Ramos (cell line): Measurements from ENCODE around the gene DPYSL5.
"Not testable (repeated sequence)": the region's sequence is repeated elsewhere in the genome, so short reads cannot be mapped to it uniquely, and the experiment has no call there.

ENCODE experiments used
- in situ Hi-C: fragments of 300-500 bp; cut with MboI; formaldehyde crosslinking; loops from one replicate; pipeline ENCODE4 v1.14.3; 2022; ENCODE audit warnings: low sequenced_read_pairs; ENCODE audit not compliant: unreplicated experiment

Gene DPYSL5

GRCh38 chr2:26847655-26848335 lies at the start of gene DPYSL5:
Gene DPYSL5 (plus strand): TSS chr2:26848132. CDS start chr2:26898500, 50,368 bp downstream.
- in situ Hi-C loops = loop anchor here (10.0 kb wide), 1 partner anchor 97 kb away; no protein-coding TSS in a partner anchor

- in situ Hi-C loops = no loop called here
Measured at GRCh38 chr2:26801328-26801727, 46.6 kb upstream of the DPYSL5 start.

GRCh38 chr2:26801796-26802195 lies 46.1 kb upstream of the DPYSL5 start:
- in situ Hi-C loops = no loop called here

DNA sequence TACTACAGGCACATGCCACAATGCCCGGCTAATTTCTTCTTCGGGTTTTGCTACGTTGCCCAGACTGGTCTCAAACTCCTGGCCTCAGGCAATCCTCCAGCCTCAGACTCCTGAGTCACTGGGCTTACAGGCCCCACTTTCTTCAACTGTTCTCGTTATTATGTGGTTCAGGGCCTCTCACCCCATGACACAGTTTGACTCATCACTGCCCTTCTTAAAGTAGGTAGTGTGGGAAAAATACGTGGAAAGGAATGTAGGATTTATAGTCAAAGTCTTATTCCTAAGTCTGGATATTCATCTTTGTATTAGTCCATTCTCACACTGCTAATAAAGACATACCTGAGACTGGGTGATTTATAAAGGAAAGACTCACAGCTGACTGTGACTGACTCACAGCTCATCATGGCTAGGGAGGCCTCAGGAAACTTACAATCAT lies 42.7 kb upstream of the DPYSL5 start:
- in situ Hi-C loops = no loop called here

DNA sequence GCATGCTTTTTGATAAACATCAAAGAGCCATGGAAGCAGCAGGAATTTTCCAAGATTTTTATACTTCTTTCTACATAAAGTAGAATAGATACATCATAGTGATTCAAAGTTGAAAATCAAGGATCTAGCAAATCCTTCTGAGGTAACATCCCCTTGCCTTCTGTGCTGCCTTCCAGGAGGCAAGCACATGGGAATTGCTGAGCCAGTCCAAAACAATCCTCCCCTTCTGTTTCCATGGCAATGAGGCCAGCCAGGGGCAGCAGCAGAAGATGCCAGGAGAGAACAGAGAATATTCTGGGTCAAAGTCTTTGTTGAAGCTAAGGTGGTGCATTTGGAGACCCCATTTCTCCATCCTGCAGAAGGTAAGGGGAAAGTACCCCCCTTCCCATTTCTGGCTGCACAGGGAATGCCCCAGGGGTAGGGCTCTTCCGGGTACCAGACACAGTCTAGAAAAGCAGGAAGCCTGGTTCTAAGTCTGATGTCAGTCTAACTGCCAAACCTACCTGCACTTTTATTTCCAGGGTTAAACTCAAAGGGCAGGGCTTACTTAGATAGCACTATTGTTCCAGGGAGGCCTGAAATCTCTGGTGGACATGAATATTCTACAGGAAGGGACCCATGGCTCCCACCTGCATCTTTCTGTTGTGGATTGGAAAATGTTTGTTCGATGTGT lies 40.0 kb upstream of the DPYSL5 start:
- in situ Hi-C loops = no loop called here

DNA sequence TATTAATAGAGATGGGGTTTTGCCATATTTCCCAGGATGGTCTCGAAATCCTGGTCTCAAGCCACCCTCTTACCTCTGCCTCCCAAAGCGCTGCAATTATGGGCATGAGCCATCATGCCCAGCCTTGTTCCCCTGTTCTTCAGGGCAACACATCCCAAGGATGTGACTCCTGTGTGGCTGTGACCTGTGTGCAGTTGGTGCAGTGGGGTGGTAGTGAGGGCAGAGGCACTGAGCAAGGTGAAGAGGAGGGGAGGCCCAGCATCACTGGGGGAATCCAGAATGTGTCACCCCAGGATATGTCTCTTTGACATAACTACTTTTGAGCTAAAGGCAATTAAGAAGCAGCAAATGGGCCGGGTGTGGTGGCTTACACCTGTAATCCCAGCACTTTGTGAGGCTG lies 38.7 kb upstream of the DPYSL5 start:
- in situ Hi-C loops = no loop called here

- in situ Hi-C loops = no loop called here
Measured at GRCh38 chr2:26809876-26810577, 37.9 kb upstream of the DPYSL5 start.

DNA sequence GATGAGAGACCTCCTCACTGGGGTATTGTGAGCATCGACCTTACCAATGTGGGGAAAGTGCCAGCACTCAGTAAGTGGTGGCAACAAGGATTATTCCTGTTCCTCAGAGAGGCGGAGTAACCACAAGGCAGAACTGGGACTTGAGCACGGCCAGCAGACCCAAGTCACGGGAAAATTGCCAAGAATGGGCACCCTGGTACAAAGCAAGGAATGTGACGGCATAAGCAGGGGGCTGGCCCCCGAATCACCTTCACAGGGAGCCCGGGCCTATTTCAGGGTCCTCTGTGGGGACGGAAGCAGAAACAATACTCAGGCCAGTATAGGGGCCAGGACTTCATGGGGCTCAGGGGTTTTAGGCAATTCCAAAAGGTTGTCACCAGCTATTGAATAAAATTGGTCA lies 36.7 kb upstream of the DPYSL5 start:
- in situ Hi-C loops = no loop called here

- in situ Hi-C loops = no loop called here
Measured at GRCh38 chr2:26811791-26812694, 35.9 kb upstream of the DPYSL5 start.

GRCh38 chr2:26812731-26813130 lies 35.2 kb upstream of the DPYSL5 start:
- in situ Hi-C loops = no loop called here

DNA sequence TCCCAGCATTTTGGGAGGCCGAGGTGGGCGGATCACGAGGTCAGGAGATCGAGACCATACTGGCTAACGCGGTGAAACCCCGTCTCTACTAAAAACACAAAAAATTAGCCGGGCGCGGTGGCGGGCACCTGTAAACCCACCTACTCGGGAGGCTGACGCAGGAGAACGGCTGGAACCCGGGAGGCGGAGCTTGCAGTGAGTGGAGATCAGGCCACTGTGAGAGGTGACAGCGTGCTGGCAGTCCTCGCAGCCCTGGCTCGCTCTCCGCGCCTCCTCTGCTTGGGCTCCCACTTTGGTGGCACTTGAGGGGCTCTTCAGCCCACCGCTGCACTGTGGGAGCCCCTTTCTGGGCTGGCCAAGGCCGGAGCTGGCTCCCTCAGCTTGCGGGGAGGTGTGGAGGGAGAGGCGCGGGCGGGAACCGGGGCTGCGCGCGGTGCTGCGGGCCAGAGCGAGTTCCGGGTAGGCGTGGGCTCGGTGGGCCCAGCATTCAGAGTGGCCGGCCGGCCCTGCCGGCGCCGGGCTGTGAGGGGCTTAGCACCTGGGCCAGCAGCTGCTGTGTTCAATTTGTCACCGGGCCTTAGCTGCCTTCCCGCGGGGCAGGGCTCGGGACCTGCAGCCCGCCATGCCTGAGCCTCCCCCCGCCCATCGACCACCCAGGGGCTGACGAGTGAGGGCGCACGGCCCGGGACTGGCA lies 33.7 kb upstream of the DPYSL5 start:
- in situ Hi-C loops = not testable (repeated sequence)

DNA sequence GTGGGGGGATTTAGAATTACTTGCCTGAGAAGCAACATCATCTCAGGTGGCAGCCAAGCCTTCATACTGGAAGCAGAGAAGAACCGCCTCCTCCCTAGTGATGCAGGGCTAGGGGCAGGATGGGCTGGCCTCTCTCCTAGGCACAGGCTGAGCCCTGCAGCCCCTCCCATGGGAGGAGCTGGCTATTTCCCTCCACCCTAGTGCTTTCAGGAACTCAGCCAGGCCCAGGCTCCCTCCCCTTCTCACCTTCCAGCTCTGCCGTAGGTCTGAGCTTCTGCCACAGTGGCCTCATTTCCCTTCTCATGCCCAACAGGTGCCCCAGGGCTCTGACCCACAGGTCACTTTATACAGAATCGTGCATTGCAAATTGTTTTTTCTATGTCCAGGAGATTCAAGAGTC lies 31.0 kb upstream of the DPYSL5 start:
- in situ Hi-C loops = no loop called here

DNA sequence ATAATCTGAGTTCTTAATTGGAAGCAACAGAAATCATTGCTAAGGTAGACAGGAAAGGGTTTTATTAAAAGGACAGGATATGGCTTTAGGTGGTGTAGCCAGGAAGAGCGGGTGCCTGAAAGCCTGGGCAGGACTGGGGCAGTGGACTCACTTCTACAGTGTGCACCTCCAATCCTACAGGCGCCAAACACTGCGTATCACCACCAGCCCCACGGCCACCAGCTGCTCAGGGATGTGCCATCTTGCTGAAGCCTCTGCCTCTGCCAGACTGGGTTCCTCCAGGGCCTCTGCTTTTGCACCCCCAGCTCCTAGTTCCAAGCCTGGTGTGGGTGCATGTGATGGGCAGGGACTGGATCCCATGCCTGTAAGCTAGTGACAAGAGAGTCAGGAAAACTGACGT lies 29.7 kb upstream of the DPYSL5 start:
- in situ Hi-C loops = no loop called here

DNA sequence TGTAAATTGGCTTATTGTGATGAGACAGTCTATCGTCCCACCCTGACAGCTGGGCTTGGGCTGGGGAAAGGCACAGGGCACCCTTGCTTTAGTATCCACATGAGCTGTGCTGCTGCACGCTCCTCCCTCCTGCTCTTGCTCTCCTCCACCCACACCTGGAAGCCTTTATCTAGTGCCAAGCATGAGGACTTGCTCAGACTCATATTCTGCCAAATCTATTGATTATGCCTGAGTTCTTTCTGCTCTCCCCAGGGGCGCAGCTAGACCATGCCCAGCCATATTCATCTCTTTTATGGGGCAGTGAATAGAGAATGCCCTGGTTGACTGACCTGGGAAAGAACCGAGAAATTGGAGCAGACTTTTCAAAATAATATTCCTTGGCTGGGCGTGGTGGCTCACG lies 29.0 kb upstream of the DPYSL5 start:
- in situ Hi-C loops = no loop called here

DNA sequence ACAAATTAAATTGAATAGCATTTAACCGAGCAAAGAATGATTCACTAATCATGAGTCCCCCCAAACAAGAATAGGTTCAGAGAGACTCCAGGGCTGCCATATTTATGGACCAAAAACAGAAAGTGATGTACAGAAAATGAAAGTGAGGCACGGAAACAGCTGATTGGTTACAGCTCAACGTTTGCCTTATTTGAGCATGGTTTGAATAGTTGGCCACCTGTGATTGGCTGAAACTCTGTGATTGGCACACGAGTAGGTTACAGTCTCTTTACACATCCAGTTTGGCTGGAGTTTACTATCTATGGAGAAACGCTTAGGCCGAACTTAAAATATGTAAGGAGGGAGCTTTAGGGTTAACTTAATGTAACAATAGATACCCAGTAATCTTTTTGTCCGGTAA lies 27.0 kb upstream of the DPYSL5 start:
- in situ Hi-C loops = no loop called here

DNA sequence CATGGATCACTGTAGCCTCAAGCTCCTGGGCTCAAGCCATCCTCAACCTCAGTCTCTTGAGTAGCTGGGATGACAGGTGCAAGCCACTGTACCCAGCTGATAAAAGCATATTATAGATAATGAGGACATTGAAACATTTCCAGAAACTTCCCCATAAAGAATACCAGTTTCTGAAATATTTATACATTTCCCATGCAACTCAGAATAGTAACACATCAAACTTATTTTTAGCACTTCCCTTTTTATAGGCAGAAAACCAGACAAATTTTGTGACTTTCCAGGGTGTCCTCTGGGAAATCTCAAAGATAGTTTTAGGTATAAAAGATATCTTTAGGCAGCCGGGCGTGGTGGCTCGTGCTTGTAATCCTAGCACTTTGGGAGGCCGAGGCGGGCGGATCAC lies 25.1 kb upstream of the DPYSL5 start:
- in situ Hi-C loops = no loop called here

DNA sequence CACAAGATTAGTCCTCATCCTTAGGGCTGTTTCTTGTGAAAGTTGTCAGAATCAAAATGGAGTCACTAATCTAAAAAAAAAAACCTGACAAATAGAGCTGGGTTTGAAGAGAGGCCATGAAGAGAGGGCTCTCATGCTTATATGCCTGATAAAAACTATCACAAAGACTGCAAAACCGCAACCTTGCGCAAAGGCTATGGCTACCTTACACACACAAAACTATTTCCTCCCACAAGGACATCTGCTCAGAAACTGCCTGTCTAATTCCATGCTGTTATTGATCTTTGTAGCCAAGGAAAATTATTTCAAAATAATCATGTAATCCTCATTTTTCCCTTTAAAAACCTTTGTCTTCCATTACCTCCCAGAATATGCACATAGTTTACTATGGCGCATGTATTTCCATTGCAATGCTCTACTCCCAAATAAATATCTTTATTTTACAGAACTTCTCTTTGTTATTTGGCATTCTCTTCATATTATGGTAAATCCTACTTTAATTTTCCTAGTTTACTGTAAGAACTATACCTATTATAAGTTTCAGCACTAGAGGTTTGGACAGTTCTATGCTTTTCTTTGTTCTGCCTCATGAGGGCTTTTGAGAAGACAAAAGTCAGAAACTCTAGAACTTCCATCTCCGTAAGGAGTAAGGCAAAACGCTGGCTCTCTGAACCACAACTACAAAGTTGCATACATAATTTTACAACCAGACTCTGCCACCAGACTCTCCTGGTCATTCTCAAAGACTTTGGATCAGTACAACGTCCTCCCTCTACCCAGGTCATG lies 9.6 kb upstream of the DPYSL5 start:
- in situ Hi-C loops = no loop called here

- in situ Hi-C loops = loop anchor here (10.0 kb wide), 1 partner anchor 104 kb away; no protein-coding TSS in a partner anchor
Measured at GRCh38 chr2:26840937-26841610, 6.9 kb upstream of the DPYSL5 start.
